Esophagus muscularis mucosa (tissue), 4 donors: ENCODE data around the gene LYSMD4. TPM values are rescaled to one million over a fixed set of nuclear protein-coding genes. Genes with fewer than 3 reads are reported as not detected.

Source experiments
- DNase-seq: peaks from one replicate; pipeline ENCODE4 v3.0.0-alpha.2; 2017; ENCODE audit errors: extremely low spot score
- H3K27ac ChIP-seq, 4 donors: fragments of 200-600 bp; sonication (generic); replicated peaks in 1 of 4; 1 replicate in 3 of 4; 2 replicates in 1 of 4; pipeline ENCODE4 v1.5.1; 2016 to 2019; ENCODE audit warnings: mild to moderate bottlenecking in 1 of 4
- H3K27me3 ChIP-seq, 4 donors: fragments of 200-600 bp; sonication (generic); one replicate each; pipeline versions ENCODE4 v1.5.1 to v1.6.0; 2016 to 2019
- H3K36me3 ChIP-seq, 4 donors: fragments of 200-600 bp; sonication (generic); one replicate each; pipeline ENCODE4 v1.5.1; 2016 to 2019
- H3K4me1 ChIP-seq, 4 donors: fragments of 200-600 bp; sonication (generic); one replicate each; pipeline ENCODE4 v1.5.1; 2016 to 2019
- H3K4me3 ChIP-seq, 4 donors: fragments of 200-600 bp; sonication (generic); 1 replicate in 2 of 4; 2 replicates in 2 of 4; pipeline ENCODE4 v1.5.1; 2016 to 2019; ENCODE audit warnings: mild to moderate bottlenecking in 4 of 4, moderate library complexity in 1 of 4
- H3K9me3 ChIP-seq, 4 donors: fragments of 200-600 bp; sonication (generic); 1 replicate in 3 of 4; 2 replicates in 1 of 4; pipeline ENCODE4 v1.5.1; 2016 to 2019
- EP300 ChIP-seq: sonication (generic); formaldehyde crosslinking; IDR thresholded peaks from one replicate; pipeline ENCODE4 v1.6.1; 2017; ENCODE audit warnings: antibody characterized with exemption
- POLR2A ChIP-seq: fragments of 450-650 bp; IDR thresholded peaks from one replicate; pipeline ENCODE4 v1.6.1; 2017; ENCODE audit warnings: antibody characterized with exemption, moderate library complexity, mild to moderate bottlenecking, low read depth
- POLR2AphosphoS5 ChIP-seq, 2 donors: sonication (generic); formaldehyde crosslinking; IDR thresholded peaks; one replicate each; pipeline ENCODE4 v1.6.1; 2017; ENCODE audit warnings: antibody characterized with exemption in 2 of 2
- WGBS: methylation state at CpG from one replicate; pipeline ENCODE4 v1.1.5; 2018; 5-methylcytosine and 5-hydroxymethylcytosine counted together
- intact Hi-C: fragments of 100-400 bp; cut with DNase I; formaldehyde crosslinking; loops from one replicate; pipeline ENCODE4 v1.15.1; 2023
- total RNA-seq, 4 donors: library from RNA; depleted of rRNA; stranded (reverse); fragments of >200 nt; gene quantifications; one replicate each; pipeline versions ENCODE4 v1.1.0 to v1.2.1, GENCODE V29; 2016
- TF ChIP-seq, protein P1 (sequence below), 3 experiments: fragments of 200-600 bp in 2 of 3; fragments of 450-650 bp in 1 of 3; sonication (generic) in 2 of 3; IDR thresholded peaks; one replicate each; pipeline ENCODE4 v1.5.1; 2017 to 2019; ENCODE audit warnings: antibody characterized with exemption in 3 of 3, mild to moderate bottlenecking in 2 of 3, moderate library complexity in 1 of 3

Gene LYSMD4
- total RNA-seq, 4 donors from 2014 or later = 7.6 to 15.8 (median 15.2) TPM

DNA sequence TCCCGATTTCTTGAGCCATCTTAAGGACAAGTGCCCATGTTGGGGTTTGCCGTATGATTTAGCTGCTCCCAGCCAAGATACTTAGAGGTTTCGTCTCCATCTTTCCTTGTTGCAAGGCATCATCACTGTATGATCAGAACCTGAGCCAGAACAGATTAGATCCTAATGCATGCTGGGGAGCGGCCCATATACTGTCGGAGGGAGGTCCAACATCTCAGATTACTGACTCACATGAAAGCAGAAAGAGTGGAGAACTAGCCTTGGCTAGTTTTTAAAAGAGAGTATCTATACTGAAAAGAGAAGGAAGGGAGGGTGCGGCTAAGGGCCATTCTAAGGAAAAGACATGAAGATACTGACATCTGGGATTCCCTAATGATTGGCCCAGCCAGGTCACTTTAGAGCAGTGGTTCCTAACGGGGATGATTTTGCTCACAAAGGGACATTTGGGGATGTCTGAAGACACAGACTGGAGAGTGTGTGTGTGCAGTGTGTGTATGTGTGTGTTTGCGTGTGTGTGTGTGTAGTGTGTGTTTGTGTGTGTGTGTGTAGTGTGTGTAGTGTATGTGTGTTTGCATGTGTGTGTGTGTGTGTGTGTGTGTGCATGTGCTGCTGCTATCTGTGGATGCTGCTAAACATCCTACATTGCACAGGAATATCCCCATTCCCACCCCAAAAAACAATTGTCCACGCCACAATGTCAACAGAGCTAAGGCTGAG, 12.3 kb upstream of the LYSMD4 start:
- H3K36me3 ChIP-seq = no peaks in the 10 kb centered on the region
- H3K27me3 ChIP-seq = no peaks in the 10 kb centered on the region
- no peak overlapping the region for H3K4me3 ChIP-seq
- WGBS = 94% methylated on average over 9 of the region's 9 CpGs
- no peaks in the 10 kb centered on the region for H3K4me1 ChIP-seq
- intact Hi-C loops = no loop called here
- no peak for DNase-seq
- H3K9me3 ChIP-seq = no peaks in the 10 kb centered on the region
- H3K27ac ChIP-seq = no peak overlapping the region
- TF ChIP-seq POLR2AphosphoS5 (IDR thresholded peaks at IDR 0.05) = no peak
- TF ChIP-seq, protein P1, sequence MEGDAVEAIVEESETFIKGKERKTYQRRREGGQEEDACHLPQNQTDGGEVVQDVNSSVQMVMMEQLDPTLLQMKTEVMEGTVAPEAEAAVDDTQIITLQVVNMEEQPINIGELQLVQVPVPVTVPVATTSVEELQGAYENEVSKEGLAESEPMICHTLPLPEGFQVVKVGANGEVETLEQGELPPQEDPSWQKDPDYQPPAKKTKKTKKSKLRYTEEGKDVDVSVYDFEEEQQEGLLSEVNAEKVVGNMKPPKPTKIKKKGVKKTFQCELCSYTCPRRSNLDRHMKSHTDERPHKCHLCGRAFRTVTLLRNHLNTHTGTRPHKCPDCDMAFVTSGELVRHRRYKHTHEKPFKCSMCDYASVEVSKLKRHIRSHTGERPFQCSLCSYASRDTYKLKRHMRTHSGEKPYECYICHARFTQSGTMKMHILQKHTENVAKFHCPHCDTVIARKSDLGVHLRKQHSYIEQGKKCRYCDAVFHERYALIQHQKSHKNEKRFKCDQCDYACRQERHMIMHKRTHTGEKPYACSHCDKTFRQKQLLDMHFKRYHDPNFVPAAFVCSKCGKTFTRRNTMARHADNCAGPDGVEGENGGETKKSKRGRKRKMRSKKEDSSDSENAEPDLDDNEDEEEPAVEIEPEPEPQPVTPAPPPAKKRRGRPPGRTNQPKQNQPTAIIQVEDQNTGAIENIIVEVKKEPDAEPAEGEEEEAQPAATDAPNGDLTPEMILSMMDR (IDR thresholded peaks at IDR 0.05) = no peak
- TF ChIP-seq EP300 = no peak
- no peak for TF ChIP-seq POLR2A

DNA sequence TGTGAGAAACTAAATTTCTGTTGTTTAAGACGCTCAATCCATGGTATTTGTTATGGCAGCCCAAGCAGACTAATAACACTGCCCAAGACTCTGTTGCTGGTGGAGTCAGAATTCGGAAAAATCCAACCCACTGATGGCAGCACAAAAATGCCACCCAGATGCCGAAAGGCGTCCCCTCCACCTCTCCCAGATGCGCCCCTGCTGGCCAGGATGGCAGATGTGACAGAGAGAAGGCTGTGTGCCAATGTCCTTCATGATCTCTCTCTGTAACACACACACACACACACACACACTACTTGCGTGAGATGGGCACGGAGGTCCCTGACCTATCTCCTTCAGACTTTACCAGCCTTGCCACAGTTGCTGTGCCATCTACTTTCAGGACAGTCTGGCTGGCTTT, 10.9 kb upstream of the LYSMD4 start:
- no peak for DNase-seq

DNA sequence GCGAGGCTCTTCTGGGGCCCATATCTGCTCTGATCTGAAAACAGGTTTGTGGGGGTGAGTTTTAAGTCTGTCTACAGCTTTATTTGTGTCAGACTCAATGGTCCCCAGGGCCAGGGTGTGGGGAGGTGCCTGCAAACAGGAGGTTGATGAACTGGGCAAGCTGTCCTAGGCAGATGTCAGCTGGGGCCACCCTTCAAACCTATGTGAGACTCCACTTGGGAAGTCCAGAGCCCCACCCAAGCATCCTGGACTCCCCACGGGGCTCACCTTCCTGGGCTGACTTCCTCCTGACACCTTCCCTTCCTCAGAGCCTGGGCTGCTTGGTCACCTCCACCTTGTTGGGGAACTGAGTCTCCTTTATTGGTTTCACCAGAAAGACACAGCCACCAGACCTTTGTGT, 8.6 kb upstream of the LYSMD4 start:
- no peak for DNase-seq
- TF ChIP-seq EP300 (no peak), POLR2AphosphoS5 (IDR thresholded peaks at IDR 0.05) (no peak), POLR2A (no peak)
- TF ChIP-seq, protein P1 (IDR thresholded peaks at IDR 0.05) = no peak
- no peaks in the 10 kb centered on the region for H3K36me3 ChIP-seq
- WGBS = 90% methylated on average over 1 of the region's 2 CpGs
- no peaks in the 10 kb centered on the region for H3K27me3 ChIP-seq
- no peak overlapping the region for H3K27ac ChIP-seq
- H3K4me3 ChIP-seq = no peak overlapping the region
- no peaks in the 10 kb centered on the region for H3K4me1 ChIP-seq
- no peaks in the 10 kb centered on the region for H3K9me3 ChIP-seq
- intact Hi-C loops = no loop called here

More for the DNA sequence above, 10.9 kb upstream of the LYSMD4 start:
- H3K9me3 ChIP-seq = no peaks in the 10 kb centered on the region
- WGBS = 82% methylated on average over 2 of the region's 7 CpGs
- H3K36me3 ChIP-seq = no peaks in the 10 kb centered on the region
- TF ChIP-seq EP300 (no peak), POLR2AphosphoS5 (IDR thresholded peaks at IDR 0.05) (no peak), POLR2A (no peak)
- TF ChIP-seq, protein P1 (IDR thresholded peaks at IDR 0.05) = no peak
- no peak overlapping the region for H3K27ac ChIP-seq
- no peak overlapping the region for H3K4me3 ChIP-seq
- H3K4me1 ChIP-seq = no peaks in the 10 kb centered on the region
- H3K27me3 ChIP-seq = no peaks in the 10 kb centered on the region
- intact Hi-C loops = no loop called here

DNA sequence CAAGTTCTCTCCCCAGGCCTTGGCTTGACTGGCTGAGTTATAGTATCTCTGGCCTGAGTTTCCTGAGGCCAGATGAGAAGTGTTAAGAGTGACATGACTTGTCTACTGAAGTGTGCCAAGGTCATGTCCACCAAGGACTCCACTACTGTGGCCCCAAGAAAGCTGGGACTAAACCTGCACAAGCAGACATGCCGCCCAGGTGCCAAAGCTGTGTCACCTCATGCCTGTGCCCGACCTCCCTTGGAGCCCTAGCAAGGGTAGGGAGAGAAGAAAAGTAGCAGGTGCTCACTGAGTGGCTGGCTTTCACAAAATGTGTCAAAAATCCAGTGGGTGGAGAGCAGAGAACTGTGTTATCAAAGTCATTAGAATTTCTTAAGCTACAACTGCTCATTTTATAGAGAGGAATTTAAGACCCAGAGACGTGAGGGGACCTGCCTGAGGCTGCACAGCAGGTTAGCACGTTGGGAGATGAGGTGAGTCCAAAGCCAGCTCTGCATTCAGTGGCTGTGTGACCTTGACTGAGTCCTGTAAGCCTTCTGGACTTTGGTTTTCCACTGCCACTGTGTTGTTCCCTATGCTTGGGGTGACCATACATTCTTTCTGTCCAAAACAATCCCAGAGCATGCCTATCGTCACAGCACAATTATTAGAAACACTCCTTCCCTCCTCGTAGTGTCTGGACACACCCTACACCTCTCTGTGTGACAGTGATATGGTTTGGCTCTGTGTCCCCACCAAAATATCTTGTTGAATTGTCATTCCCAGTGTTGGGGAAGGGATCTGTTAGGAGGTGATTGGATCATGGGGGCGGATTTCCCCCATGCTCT, 5.0 kb upstream of the LYSMD4 start:
- Histone ChIP-seq H3K27me3 (no peaks in the 10 kb centered on the region), H3K9me3 (no peaks in the 10 kb centered on the region), H3K36me3 (no peaks in the 10 kb centered on the region), H3K4me1 (peaks cover 0 to 7% (median 5%) of the 10 kb centered on the region in 4 donors), H3K4me3 (no peak overlapping the region), H3K27ac (no peak overlapping the region)
- TF ChIP-seq, protein P1 (IDR thresholded peaks at IDR 0.05) = no peak
- TF ChIP-seq POLR2AphosphoS5 (IDR thresholded peaks at IDR 0.05) (no peak), POLR2A (no peak)
- 77% methylated on average over 7 of the region's 7 CpGs for WGBS
- intact Hi-C loops = no loop called here
- peak; percentile 62 for DNase-seq
